Measurements from ENCODE around the gene SHLD1. TPM values are rescaled to one million over a fixed set of nuclear protein-coding genes. Genes with fewer than 3 reads are reported as not detected.
"Not testable (repeated sequence)": the region's sequence is repeated elsewhere in the genome, so short reads cannot be mapped to it uniquely, and the experiment has no call there.

SHLD1 gene
- total RNA-seq, 2 experiments from 2014 or later = 10.1 TPM

DNA sequence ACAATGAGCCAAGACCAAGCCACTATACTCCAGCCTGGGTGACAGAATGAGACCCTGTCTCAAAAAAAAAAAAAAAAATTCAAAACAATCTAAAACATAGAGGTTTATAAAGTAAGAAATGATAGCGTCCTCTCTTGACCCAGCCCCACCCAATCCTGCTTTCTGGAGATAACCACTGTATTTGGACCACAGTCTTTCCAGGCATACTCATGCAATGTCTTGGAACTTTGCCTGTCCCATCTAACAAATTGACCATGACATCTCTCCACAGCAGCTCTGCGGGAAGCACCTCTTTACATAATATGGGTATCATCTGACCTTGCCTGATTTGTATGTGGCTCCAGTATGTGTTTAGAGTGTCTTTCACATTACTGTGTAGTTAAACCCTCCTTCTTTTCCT lies 9.1 kb upstream of the SHLD1 start:
- no peak for DNase-seq
- H3K27me3 Mint-ChIP-seq (ENCODE audit: low read depth) = no peaks in the 10 kb centered on the region
- intact Hi-C loops (cut with micrococcal nuclease) = no loop called here
- H3K36me3 Mint-ChIP-seq (ENCODE audit: low read depth) = no peaks in the 10 kb centered on the region
- CTCF ChIA-PET = interaction anchor here (1.4 kb wide), 1 partner anchor 173 kb away, joined by 3 read pairs; no protein-coding TSS in a partner anchor
- no peak overlapping the region for H3K4me3 Mint-ChIP-seq
- H3K9me3 Mint-ChIP-seq = no peaks in the 10 kb centered on the region
- peaks cover 24% of the 10 kb centered on the region for H3K4me1 Mint-ChIP-seq (ENCODE audit: low read depth)
- H3K27ac Mint-ChIP-seq = no peak overlapping the region

DNA sequence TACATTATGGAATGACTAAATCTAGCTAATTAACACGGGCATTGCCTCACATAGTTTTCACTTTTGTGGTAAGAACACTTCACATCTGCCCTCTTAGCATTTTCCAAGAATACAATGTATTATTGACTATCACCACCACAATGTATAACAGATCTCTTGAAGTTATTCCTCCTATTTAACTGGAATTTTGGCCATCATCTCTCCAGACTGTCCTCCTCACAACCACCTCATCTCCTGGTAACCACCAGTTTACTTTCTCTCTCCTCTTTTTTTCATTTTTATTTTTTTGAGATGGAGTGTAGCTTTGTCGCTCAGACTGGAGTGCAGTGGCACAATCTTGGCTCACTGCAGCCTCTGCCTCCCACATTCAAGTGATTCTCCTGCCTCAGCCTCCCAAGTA lies 8.2 kb upstream of the SHLD1 start:
- DNase-seq = no peak
- no peak overlapping the region for H3K27ac Mint-ChIP-seq
- CTCF ChIA-PET = no interaction called here
- H3K9me3 Mint-ChIP-seq = no peaks in the 10 kb centered on the region
- intact Hi-C loops (cut with micrococcal nuclease) = no loop called here
- H3K4me1 Mint-ChIP-seq (ENCODE audit: low read depth) = peaks cover 17% of the 10 kb centered on the region
- no peak overlapping the region for H3K4me3 Mint-ChIP-seq
- no peaks in the 10 kb centered on the region for H3K27me3 Mint-ChIP-seq (ENCODE audit: low read depth)
- no peaks in the 10 kb centered on the region for H3K36me3 Mint-ChIP-seq (ENCODE audit: low read depth)

DNA sequence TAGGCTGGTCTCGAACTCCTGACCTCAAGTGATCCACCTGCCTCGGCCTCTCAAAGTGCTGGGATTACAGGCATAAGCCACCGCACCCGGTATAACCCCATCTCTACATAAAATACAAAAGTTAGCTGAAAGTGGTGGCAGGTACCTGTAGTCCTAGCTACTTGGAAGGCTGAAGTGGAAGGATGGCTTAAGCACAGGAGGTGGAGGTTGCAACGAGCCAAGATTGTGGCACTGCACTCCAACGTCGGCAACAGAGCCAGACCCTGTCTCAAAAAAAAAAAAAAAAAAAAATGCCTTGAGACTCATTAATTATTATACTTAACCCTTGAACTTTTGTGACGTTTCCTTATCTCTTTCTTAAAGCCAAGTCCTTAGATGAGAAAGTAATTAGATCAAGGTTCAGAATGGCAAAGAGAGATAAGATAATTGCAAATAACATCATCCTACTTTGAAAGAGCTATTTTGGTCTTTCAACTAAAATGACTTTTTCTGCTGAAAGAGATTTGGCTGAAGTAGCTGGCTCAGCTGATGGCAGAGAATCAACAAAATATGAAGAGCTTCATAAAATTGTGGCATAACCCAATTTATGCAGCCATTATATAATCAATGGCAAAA lies 4.7 kb upstream of the SHLD1 start:
- Mint-ChIP-seq H3K9me3 (no peaks in the 10 kb centered on the region), H3K36me3 (ENCODE audit: low read depth) (peaks cover 3% of the 10 kb centered on the region), H3K27me3 (ENCODE audit: low read depth) (no peaks in the 10 kb centered on the region), H3K4me1 (ENCODE audit: low read depth) (peaks cover 3% of the 10 kb centered on the region), H3K27ac (no peak overlapping the region), H3K4me3 (no peak overlapping the region)
- DNase-seq = no peak
- intact Hi-C loops (cut with micrococcal nuclease) = no loop called here
- CTCF ChIA-PET = interaction anchor here (0.6 kb wide), 1 partner anchor 30 kb away, joined by 5 read pairs; no protein-coding TSS in a partner anchor

DNA sequence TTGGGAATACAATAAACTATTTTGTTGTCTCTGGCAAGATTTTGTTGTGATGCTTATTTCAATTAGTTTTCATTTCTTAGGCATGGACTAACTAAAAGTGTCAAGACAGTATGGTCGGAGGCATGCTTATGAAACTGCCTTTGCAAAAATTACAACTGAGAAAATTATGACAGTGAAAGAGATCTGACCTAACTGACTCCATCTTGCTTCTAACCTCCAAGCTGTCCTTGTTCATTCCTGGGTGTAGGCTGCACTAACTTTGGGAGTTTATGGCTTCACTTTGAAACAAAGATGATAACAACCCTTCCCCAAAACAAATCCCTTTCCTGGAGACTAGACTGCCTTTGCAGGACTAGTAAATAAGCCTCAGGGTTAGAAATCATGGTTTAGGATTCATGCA lies 4.1 kb upstream of the SHLD1 start:
- intact Hi-C loops (cut with micrococcal nuclease) = no loop called here
- no peak overlapping the region for H3K27ac Mint-ChIP-seq

DNA sequence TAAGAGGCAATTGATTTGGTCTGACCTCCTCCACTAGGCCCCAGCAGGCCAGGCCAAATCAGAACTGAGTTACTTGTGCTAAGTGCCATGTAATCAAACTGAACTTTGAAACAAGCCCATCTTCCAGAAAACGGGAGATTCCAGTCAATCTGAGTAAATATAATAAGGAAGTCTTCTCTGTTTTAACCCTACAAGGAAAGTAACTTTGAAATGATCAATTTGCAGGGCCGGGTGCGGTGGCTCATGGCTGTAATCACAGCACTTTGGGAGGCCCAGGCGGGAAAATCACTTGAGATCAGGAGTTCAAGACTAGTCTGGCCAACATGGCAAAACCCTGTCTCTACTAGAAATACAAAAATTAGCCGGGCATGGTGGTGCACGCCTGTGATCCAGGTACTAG lies 2.0 kb upstream of the SHLD1 start:
- Mint-ChIP-seq H3K27ac (no peak overlapping the region), H3K36me3 (ENCODE audit: low read depth) (peaks cover 3% of the 10 kb centered on the region)

More for the DNA sequence above, 4.1 kb upstream of the SHLD1 start:
- H3K36me3 Mint-ChIP-seq (ENCODE audit: low read depth) = peaks cover 3% of the 10 kb centered on the region
- H3K4me3 Mint-ChIP-seq = no peak overlapping the region
- H3K9me3 Mint-ChIP-seq = no peaks in the 10 kb centered on the region
- no peaks in the 10 kb centered on the region for H3K27me3 Mint-ChIP-seq (ENCODE audit: low read depth)
- CTCF ChIA-PET = interaction anchor here (0.6 kb wide), 1 partner anchor 31 kb away, joined by 5 read pairs; no protein-coding TSS in a partner anchor
- no peak for DNase-seq
- H3K4me1 Mint-ChIP-seq (ENCODE audit: low read depth) = peaks cover 4% of the 10 kb centered on the region

DNA sequence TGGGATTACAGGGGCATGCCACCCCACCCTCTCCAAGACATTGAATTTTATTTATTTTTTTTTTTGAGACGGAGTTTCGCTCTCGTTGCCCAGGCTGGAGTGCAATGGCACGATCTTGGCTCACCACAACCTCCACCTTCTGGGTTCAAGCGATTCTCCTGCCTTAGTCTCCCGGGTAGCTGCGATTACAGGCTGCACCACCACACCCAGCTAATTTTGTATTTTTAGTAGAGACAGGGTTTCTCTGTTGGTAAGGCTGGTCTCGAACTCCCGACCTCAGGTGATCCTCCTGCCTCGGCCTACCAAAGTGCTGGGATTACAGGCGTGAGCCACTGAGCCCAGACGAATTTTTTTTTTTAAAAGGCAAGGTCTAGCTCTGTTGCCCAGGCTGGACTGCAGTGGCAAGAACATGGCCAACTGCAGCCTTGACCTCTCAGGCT lies 669 bp upstream of the SHLD1 start:
- CTCF ChIA-PET; DNase-seq; H3K27me3 Mint-ChIP-seq (ENCODE audit: low read depth); H3K9me3 Mint-ChIP-seq; intact Hi-C loops (cut with micrococcal nuclease); H3K36me3 Mint-ChIP-seq (ENCODE audit: low read depth); H3K4me3 Mint-ChIP-seq: not testable (repeated sequence)
- Mint-ChIP-seq H3K27ac (peak overlapping the region; percentile 97), H3K4me1 (ENCODE audit: low read depth) (peaks cover 17% of the 10 kb centered on the region)

More for the DNA sequence above, 2.0 kb upstream of the SHLD1 start:
- intact Hi-C loops (cut with micrococcal nuclease) = no loop called here
- Mint-ChIP-seq H3K27me3 (ENCODE audit: low read depth) (no peaks in the 10 kb centered on the region), H3K9me3 (no peaks in the 10 kb centered on the region), H3K4me3 (no peak overlapping the region), H3K4me1 (ENCODE audit: low read depth) (peaks cover 13% of the 10 kb centered on the region)
- no peak for DNase-seq
- CTCF ChIA-PET = no interaction called here

DNA sequence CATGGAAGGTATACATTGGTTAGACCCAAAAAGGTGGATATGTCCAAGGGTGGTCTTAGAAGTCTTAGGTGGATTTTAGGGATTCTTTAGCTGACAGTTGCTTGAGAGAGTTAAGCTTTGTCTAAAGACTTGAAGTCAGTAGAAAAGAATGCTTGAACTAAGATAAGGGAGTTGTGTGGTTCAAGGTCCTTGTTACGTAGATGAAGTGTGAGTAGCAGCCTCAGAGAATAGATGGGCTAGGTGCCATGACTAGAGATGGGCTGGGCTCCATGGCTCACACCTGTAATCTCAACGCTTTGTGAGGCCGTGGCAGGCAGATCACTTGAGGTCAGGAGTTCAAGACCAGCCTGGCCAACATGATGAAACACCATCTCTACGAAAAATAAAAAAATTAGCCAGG lies 1.7 kb downstream of the SHLD1 start:
- Mint-ChIP-seq H3K9me3 (no peaks in the 10 kb centered on the region), H3K27ac (no peak overlapping the region), H3K4me3 (peak overlapping the region; percentile 93), H3K36me3 (ENCODE audit: low read depth) (peaks cover 3% of the 10 kb centered on the region), H3K4me1 (ENCODE audit: low read depth) (peaks cover 19% of the 10 kb centered on the region), H3K27me3 (ENCODE audit: low read depth) (no peaks in the 10 kb centered on the region)
- no peak for DNase-seq
- CTCF ChIA-PET = interaction anchor here (0.8 to 2.0 kb wide), 2 partner anchors 37 to 142 kb away, joined by 3 to 8 read pairs; no protein-coding TSS in a partner anchor
- intact Hi-C loops (cut with micrococcal nuclease) = loop anchor here (5.0 kb wide), 2 partner anchors 105 to 625 kb away; partner anchors contain the start of gene CDS2

DNA sequence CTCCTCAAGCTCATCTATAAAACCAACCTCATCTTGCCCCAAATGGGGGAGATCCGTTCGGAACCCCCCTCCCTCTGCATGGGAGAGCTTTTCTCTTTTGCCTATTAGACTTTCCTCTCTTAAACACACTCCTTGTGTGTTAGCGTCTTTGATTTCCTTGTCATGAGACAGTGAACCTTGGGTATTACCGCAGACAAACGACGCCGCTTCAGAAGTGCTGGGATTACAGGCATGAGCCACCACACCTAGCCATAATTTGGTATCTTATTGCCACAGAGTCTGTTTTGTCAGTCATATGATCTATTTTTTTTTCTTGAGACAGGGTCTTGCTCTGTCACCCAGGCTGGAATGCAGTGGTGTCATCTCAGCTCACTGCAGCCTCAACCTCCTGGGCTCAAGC lies 3.6 kb downstream of the SHLD1 start:
- H3K4me1 Mint-ChIP-seq (ENCODE audit: low read depth) = peaks cover 26% of the 10 kb centered on the region
- no peak for DNase-seq
- no peaks in the 10 kb centered on the region for H3K9me3 Mint-ChIP-seq
- CTCF ChIA-PET = interaction anchor here (0.6 kb wide), 1 partner anchor 160 kb away, joined by 3 read pairs; no protein-coding TSS in a partner anchor
- H3K36me3 Mint-ChIP-seq (ENCODE audit: low read depth) = peaks cover 9% of the 10 kb centered on the region
- intact Hi-C loops (cut with micrococcal nuclease) = loop anchor here (5.0 kb wide), 2 partner anchors 107 to 627 kb away; partner anchors contain the start of gene CDS2
- H3K27ac Mint-ChIP-seq = no peak overlapping the region
- H3K4me3 Mint-ChIP-seq = no peak overlapping the region
- H3K27me3 Mint-ChIP-seq (ENCODE audit: low read depth) = no peaks in the 10 kb centered on the region

DNA sequence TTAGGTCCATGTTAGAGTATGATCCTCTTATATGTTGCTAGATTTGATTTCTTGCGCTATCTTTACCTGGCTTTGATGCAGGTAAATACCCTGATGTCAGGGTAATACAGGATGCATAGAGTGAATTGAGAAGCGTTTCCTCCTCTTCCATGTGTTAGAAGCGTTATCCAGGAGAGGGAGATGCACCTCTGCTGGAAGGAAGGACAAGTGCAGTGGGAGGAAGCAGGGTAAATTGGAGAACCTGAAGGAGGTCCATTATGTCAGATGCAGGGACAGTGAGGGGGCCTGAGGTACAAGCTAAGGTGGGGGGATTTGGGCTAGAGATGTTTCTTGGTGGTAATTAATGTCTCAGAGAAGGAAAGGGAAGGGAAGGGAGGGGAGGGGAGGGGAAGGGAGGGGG lies 7.7 kb downstream of the SHLD1 start:
- Mint-ChIP-seq H3K36me3 (ENCODE audit: low read depth) (peaks cover 20% of the 10 kb centered on the region), H3K27me3 (ENCODE audit: low read depth) (no peaks in the 10 kb centered on the region), H3K4me1 (ENCODE audit: low read depth) (peaks cover 24% of the 10 kb centered on the region), H3K4me3 (no peak overlapping the region), H3K27ac (no peak overlapping the region), H3K9me3 (no peaks in the 10 kb centered on the region)
- CTCF ChIA-PET = no interaction called here
- DNase-seq = no peak
- intact Hi-C loops (cut with micrococcal nuclease) = no loop called here

DNA sequence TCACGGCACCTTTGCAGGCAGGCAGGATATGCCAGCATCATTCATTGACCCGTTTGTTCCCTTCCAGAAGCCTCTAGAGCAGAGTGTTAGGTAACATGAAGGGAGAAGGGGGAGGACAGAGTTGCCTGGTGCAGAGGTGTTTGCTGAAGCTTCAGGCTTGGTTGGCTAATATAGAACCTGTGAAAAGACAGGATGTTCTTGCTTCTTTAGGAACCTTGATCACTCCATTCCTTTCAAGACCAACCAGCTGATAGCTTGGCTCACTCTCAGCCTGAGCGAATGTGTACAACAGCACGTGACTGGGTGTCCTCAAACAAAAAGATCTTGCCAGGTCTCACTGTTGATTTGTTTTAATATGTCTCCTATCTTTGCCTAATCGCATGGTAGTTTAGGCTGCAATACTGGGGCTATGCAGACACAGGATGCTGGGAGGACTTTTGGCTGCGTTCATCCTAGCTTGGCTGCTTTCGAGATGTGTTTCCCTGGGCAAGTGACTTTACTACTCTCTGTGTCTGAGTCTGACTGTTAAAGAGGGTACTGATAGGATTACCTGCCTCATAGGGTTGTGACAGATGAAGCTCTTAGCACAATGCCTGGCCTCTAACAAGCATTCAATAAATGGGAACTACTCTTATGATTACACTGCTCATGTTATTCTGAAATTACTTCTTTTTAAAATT lies 16.0 kb downstream of the SHLD1 start:
- Mint-ChIP-seq H3K9me3 (no peaks in the 10 kb centered on the region), H3K36me3 (ENCODE audit: low read depth) (peaks cover 4% of the 10 kb centered on the region), H3K27me3 (ENCODE audit: low read depth) (no peaks in the 10 kb centered on the region), H3K4me1 (ENCODE audit: low read depth) (peaks cover 16% of the 10 kb centered on the region), H3K27ac (no peak overlapping the region), H3K4me3 (no peak overlapping the region)
- CTCF ChIA-PET = no interaction called here
- DNase-seq = no peak
- intact Hi-C loops (cut with micrococcal nuclease) = loop anchor here (2.0 kb wide), 1 partner anchor 51 kb away; no protein-coding TSS in a partner anchor

DNA sequence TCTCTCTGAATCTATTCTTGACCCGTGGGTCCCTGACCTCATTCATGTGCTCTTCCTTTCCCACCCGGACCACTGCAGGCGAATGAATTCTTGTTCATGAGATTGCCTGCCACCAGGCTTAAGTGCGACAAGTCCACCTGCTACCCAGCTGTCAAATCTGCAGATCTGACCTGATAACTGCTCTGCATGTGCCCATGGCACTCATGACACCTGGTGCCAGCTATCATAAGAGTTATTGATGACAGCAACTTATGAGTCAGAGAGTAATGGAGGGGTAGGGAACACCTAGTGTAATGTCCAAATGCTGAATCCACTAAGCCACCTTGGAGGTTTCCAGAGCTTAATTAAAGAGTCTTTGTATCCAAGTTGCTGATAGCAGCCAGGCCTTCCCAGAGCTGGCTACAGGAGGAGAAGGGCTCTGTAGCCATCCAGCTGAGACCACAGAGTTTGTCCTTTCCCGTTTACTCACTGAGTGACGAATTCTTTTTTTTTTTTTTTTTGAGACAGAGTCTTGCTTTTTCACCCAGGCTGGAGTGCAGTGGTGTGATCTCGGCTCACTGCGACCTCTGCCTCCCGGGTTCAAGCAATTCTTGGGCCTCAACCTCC lies 17.4 kb downstream of the SHLD1 start:
- Mint-ChIP-seq H3K36me3 (ENCODE audit: low read depth) (peaks cover 4% of the 10 kb centered on the region), H3K4me3 (no peak overlapping the region), H3K27ac (no peak overlapping the region), H3K4me1 (ENCODE audit: low read depth) (peaks cover 19% of the 10 kb centered on the region), H3K9me3 (no peaks in the 10 kb centered on the region), H3K27me3 (ENCODE audit: low read depth) (no peaks in the 10 kb centered on the region)
- intact Hi-C loops (cut with micrococcal nuclease) = loop anchor here (2.0 kb wide), 1 partner anchor 53 kb away; no protein-coding TSS in a partner anchor
- DNase-seq = no peak
- CTCF ChIA-PET = interaction anchor here (0.8 kb wide), 2 partner anchors 30 to 365 kb away, joined by 3 read pairs; no protein-coding TSS in a partner anchor

DNA sequence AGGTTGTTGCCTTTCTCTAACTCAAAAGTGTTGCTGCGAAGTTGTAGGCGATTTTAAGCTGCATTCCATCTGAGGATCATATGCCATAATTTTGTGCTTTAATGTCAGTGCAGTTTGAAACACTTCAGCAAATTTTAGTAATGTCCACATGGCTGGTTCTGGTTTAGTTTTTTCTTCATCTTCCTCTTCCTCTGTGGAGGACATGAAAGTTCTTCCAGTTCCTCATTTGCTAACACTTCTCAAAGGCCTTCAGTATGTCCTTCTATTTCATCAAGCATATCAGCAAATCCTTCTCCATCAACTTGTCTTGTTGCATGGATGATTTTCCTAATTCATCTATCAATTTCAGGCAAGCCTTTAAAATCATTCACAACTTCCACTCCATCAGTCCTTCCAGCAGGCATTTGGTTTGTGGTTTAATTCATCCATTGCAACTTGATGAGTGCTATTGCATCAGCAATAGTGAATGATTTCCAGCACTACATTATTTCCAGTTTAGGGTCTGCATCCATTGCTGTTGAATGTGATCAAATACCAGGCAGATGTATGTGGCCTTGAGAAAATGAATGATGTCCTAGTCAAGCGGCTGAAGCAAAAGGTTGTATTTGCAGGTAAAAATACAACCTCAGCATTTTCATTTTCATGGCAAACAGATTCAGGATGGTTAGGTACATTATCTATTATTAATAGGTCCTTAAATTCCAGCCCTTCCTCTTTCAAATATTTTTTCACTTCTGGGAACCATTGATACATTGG lies 20.2 kb downstream of the SHLD1 start:
- intact Hi-C loops (cut with micrococcal nuclease) = no loop called here
- CTCF ChIA-PET = no interaction called here
- Mint-ChIP-seq H3K36me3 (ENCODE audit: low read depth) (peaks cover 15% of the 10 kb centered on the region), H3K27ac (peak overlapping the region; percentile 30), H3K4me1 (ENCODE audit: low read depth) (peaks cover 18% of the 10 kb centered on the region), H3K27me3 (ENCODE audit: low read depth) (no peaks in the 10 kb centered on the region), H3K4me3 (no peak overlapping the region), H3K9me3 (no peaks in the 10 kb centered on the region)
- DNase-seq = no peak
